Activated B cell treated with CpG ODN at 0.5 μM for 24 hours (primary cell): Measurements from ENCODE around the gene KCNIP1. TPM values are rescaled to one million over a fixed set of nuclear protein-coding genes. Genes with fewer than 3 reads are reported as not detected.
"Not testable (repeated sequence)": the region's sequence is repeated elsewhere in the genome, so short reads cannot be mapped to it uniquely, and the experiment has no call there.

Experiments used
- ATAC-seq: fragments of 200-7000 bp; cut with Tn5 transposase; one replicate; pipeline ENCODE4 v1.10.0; 2021; ENCODE audit warnings: low read depth, mild to moderate bottlenecking, moderate library complexity
- CTCF ChIA-PET: fragments of 350-600 bp; sonication (Branson Sonifier 250); formaldehyde crosslinking; loops from one replicate; lab custom pipeline; 2021; ENCODE audit warnings: antibody characterized with exemption; lab: Charles Lee
- POLR2A ChIA-PET: fragments of 350-600 bp; sonication (Branson Sonifier 250); formaldehyde crosslinking; loops from one replicate; lab custom pipeline; 2021; ENCODE audit warnings: antibody characterized with exemption; lab: Charles Lee
- DNase-seq: peaks from one replicate; pipeline ENCODE4 v3.0.0; 2022
- H3K27ac Mint-ChIP-seq: one replicate; pipeline ENCODE4 v1.8.0; 2020; ENCODE audit warnings: mixed read lengths
- H3K27me3 Mint-ChIP-seq: one replicate; pipeline ENCODE4 v1.8.0; 2021; ENCODE audit warnings: mixed read lengths
- H3K36me3 Mint-ChIP-seq: one replicate; pipeline ENCODE4 v1.8.0; 2021; ENCODE audit warnings: low read depth, mixed read lengths
- H3K4me1 Mint-ChIP-seq: one replicate; pipeline ENCODE4 v1.8.0; 2021; ENCODE audit warnings: mixed read lengths
- H3K4me3 Mint-ChIP-seq: one replicate; pipeline ENCODE4 v1.8.0; 2020; ENCODE audit warnings: mild to moderate bottlenecking, mixed read lengths
- H3K9me3 Mint-ChIP-seq: one replicate; pipeline ENCODE4 v1.8.0; 2020; ENCODE audit warnings: mixed read lengths
- intact Hi-C: fragments of 100-400 bp; cut with micrococcal nuclease; formaldehyde crosslinking; loops from one replicate; pipeline ENCODE4 v1.15.1; 2024
- total RNA-seq: library from RNA; stranded (reverse); gene quantifications from 2 replicates; pipeline ENCODE4 v1.2.3, GENCODE V29; 2022
- TF ChIP-seq, protein P1 (sequence below): fragments of 200-600 bp; IDR thresholded peaks from one replicate; pipeline ENCODE4 v1.8.0; 2022; ENCODE audit warnings: antibody characterized with exemption, mild to moderate bottlenecking

KCNIP1 gene
- total RNA-seq, 1 donor from 2014 or later, result not detected

DNA sequence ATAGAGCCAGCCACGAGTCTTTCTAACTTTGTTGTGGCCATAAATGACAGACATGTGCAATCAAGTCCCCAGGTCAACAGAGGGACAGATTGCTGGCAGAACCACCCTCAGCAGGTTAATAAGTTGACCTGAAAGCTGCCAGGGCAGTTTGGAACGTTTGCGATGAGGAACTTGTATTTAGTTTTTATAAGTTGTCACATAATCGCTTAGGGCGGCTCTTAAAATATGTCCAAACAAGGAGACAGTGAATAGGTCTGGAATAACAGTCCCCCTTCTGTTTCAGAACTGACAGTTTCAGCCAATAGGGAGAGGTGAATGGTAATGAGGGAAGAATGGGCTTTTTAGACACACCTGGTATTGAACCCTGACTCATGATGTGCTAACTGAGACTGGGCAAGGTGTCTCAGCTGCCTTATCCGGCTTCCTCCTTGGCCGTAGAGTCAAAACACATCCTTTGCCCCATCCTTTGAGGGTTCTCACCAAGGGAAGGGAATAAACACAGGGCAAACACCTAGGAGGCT is 246.2 kb downstream of the KCNIP1 start:
- ATAC-seq, result no peak

DNA sequence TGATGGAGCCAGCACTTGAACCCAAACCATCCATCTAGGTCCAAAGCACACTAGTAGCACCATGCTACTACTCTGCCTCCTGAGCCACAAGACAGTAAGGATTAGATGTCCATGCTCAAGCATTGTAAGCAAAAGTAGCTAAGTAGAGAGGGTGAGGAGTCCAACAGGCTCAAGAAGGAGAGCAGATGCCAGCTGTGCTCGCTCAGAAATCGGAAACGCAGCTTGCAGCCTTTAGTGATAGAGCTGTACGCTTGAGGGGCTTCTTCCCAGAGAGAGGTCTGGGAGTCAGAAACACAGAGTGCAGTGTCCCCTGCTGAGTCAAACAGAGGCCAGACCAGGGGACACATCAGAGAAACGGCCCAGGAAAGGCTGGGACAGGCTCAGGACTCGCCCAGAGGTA is 247.0 kb downstream of the KCNIP1 start:
- H3K4me1 Mint-ChIP-seq, result no peaks in the 10 kb centered on the region
- no peak overlapping the region for H3K27ac Mint-ChIP-seq
- no peaks in the 10 kb centered on the region for H3K36me3 Mint-ChIP-seq
- H3K9me3 Mint-ChIP-seq, result no peaks in the 10 kb centered on the region
- DNase-seq (no peak), ATAC-seq (no peak)
- ChIA-PET CTCF (no interaction called here), POLR2A (no interaction called here)
- TF ChIP-seq, protein P1, sequence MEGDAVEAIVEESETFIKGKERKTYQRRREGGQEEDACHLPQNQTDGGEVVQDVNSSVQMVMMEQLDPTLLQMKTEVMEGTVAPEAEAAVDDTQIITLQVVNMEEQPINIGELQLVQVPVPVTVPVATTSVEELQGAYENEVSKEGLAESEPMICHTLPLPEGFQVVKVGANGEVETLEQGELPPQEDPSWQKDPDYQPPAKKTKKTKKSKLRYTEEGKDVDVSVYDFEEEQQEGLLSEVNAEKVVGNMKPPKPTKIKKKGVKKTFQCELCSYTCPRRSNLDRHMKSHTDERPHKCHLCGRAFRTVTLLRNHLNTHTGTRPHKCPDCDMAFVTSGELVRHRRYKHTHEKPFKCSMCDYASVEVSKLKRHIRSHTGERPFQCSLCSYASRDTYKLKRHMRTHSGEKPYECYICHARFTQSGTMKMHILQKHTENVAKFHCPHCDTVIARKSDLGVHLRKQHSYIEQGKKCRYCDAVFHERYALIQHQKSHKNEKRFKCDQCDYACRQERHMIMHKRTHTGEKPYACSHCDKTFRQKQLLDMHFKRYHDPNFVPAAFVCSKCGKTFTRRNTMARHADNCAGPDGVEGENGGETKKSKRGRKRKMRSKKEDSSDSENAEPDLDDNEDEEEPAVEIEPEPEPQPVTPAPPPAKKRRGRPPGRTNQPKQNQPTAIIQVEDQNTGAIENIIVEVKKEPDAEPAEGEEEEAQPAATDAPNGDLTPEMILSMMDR, result no peak
- H3K4me3 Mint-ChIP-seq, result no peak overlapping the region
- intact Hi-C loops, result no loop called here
- peaks cover 15% of the 10 kb centered on the region for H3K27me3 Mint-ChIP-seq

More for the DNA sequence above, 246.2 kb downstream of the KCNIP1 start:
- Mint-ChIP-seq H3K27ac (no peak overlapping the region), H3K4me3 (no peak overlapping the region), H3K4me1 (no peaks in the 10 kb centered on the region), H3K9me3 (no peaks in the 10 kb centered on the region), H3K36me3 (no peaks in the 10 kb centered on the region), H3K27me3 (peaks cover 17% of the 10 kb centered on the region)
- intact Hi-C loops, result no loop called here
- TF ChIP-seq, protein P1, result no peak
- CTCF ChIA-PET, result no interaction called here
- DNase-seq, result no peak
- POLR2A ChIA-PET, result no interaction called here

DNA sequence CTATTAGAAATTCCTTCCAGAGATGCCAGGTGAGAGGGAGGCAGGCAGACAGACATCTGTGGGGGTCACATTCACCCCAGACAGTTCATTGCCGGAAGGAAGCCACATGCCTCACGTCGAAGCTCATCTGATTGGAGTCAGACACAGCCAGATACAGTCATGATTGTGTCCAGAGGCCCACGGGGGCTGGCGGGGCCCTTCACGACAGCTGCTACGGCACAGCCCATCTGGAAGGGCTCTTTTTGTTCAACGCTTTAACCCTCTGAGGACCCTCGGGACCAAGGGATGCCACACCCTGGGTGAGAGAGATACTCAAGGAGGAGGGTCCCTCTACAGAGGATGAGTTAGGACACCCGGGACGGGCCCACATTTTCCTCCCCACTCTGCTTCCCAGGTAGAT is 247.8 kb downstream of the KCNIP1 start:
- ChIA-PET POLR2A (no interaction called here), CTCF (no interaction called here)
- peaks cover 15% of the 10 kb centered on the region for H3K27me3 Mint-ChIP-seq
- H3K27ac Mint-ChIP-seq, result no peak overlapping the region
- H3K9me3 Mint-ChIP-seq, result no peaks in the 10 kb centered on the region
- TF ChIP-seq, protein P1, result no peak
- intact Hi-C loops, result no loop called here
- no peak overlapping the region for H3K4me3 Mint-ChIP-seq
- H3K36me3 Mint-ChIP-seq, result no peaks in the 10 kb centered on the region
- no peak for DNase-seq
- no peaks in the 10 kb centered on the region for H3K4me1 Mint-ChIP-seq
- ATAC-seq, result no peak

DNA sequence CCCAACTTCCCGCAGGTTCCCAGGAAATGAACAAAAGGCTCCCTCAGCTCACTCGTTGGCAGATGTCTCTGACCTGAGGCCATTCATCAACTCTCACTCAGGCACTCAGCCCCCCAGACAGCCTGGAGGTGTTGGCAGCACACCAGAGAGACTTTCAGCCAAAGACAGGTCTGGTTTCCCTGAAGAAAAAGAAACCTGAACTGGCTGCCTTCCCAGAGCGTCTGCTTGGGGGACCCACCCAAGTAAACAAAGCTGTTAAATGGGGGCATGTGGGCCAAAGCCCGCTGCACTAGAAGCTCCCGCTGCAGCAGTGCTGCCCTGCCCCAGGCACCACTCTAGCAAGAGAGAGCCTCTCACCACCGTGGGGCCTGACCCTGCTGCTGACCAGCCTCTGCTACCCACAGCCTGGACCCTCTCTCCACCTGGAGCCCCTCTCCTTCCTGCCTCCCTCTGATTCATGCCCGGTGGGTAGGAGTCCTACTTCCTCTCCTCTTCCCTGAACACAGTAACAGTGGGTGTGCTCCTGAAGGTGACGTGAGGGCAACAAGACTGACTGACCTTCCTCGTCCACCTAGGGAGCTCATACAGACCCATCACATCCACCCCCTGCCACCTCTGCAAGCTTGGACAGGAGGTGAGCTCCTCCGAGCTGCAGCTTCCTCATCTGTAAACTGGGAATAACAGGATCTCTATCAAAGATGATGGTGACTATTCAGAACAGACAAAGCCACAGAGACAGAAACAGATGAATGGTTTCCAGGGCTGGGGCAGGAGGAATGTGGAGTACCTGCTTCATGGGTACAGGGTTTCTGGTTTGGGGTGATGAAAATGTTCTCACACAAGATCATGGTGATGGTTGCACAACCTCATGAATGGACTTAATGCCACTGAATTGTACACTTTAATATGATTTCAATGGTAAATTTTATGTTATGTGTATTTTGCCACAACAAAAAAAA is 248.7 kb downstream of the KCNIP1 start:
- DNase-seq (no peak), ATAC-seq (no peak)
- CTCF ChIA-PET, result no interaction called here
- H3K27me3 Mint-ChIP-seq, result peaks cover 13% of the 10 kb centered on the region
- no peaks in the 10 kb centered on the region for H3K9me3 Mint-ChIP-seq
- H3K4me1 Mint-ChIP-seq, result no peaks in the 10 kb centered on the region
- TF ChIP-seq, protein P1, result no peak
- POLR2A ChIA-PET, result interaction anchor here (0.6 kb wide), 1 partner anchor 1116 kb away, joined by 7 read pairs; the partner anchor contains the start of gene DOCK2
- no peak overlapping the region for H3K27ac Mint-ChIP-seq
- no peak overlapping the region for H3K4me3 Mint-ChIP-seq
- intact Hi-C loops, result no loop called here
- no peaks in the 10 kb centered on the region for H3K36me3 Mint-ChIP-seq

DNA sequence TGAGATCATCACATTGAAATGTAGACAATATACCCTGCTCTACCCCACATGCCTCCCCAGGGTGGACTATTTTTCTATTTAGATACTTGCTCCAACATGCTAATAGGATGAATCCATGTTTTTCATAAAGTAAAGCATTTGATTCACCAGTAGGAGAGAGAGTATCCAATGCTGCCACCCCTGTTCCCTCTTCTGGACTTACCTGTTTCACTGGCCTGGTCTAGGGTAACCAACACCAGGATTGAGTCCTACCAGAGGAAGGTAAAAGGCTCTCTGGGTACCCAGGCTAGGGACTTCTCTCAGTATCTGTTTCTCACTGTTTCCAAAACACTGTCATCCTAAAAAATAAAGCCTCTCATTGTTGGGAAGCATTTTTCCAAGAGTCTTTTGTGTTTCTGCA is 249.5 kb downstream of the KCNIP1 start:
- Mint-ChIP-seq H3K9me3 (no peaks in the 10 kb centered on the region), H3K27me3 (peaks cover 8% of the 10 kb centered on the region), H3K36me3 (no peaks in the 10 kb centered on the region), H3K27ac (no peak overlapping the region), H3K4me1 (no peaks in the 10 kb centered on the region), H3K4me3 (no peak overlapping the region)
- ChIA-PET POLR2A (no interaction called here), CTCF (no interaction called here)
- TF ChIP-seq, protein P1, result no peak
- DNase-seq, result no peak
- intact Hi-C loops, result no loop called here
- ATAC-seq, result no peak

DNA sequence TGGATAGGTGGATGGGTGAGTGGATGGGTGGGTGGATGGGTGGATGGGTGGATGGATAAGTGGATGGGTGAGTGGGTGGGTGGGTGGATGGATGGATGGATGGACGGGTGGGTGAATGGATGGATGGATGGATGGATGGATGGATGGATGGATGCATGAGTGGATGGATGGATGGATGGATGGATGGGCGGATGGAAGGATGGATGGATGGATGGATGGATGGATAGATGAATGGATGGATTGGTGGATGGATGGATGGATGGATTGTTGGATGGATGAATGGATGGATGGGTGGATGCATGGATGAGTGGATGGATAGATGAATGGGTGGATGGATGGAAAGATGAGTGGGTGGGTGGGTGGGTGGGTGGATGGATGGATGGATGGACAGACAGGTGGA is 250.7 kb downstream of the KCNIP1 start:
- H3K9me3 Mint-ChIP-seq, ATAC-seq, H3K27ac Mint-ChIP-seq, H3K4me3 Mint-ChIP-seq, POLR2A ChIA-PET, H3K36me3 Mint-ChIP-seq, intact Hi-C loops, H3K4me1 Mint-ChIP-seq, DNase-seq, H3K27me3 Mint-ChIP-seq, CTCF ChIA-PET: not testable (repeated sequence)
